Memory B cell (primary cell): ENCODE data around the gene CCNC.

Experiments used
- ATAC-seq: fragments of 150-1000 bp; cut with Tn5 transposase; 2 replicates; pipeline ENCODE4 v1.10.0; 2021; ENCODE audit warnings: low read depth, mild to moderate bottlenecking, moderate library complexity
- DNase-seq, 2 donors: peaks; one replicate each; pipeline ENCODE4 v3.0.0; 2022; ENCODE audit warnings: low spot score in 2 of 2
- H3K27ac Mint-ChIP-seq: one replicate; pipeline ENCODE4 v1.8.0; 2022; ENCODE audit warnings: mild to moderate bottlenecking, moderate library complexity, mixed read lengths
- H3K27me3 Mint-ChIP-seq: one replicate; pipeline ENCODE4 v1.8.0; 2022; ENCODE audit warnings: mixed read lengths
- H3K36me3 Mint-ChIP-seq: one replicate; pipeline ENCODE4 v1.8.0; 2022; ENCODE audit warnings: mild to moderate bottlenecking, mixed read lengths
- H3K4me1 Mint-ChIP-seq: one replicate; pipeline ENCODE4 v1.8.0; 2022; ENCODE audit warnings: mixed read lengths
- H3K4me3 Mint-ChIP-seq: one replicate; pipeline ENCODE4 v1.8.0; 2022; ENCODE audit warnings: mild to moderate bottlenecking, moderate library complexity, mixed read lengths
- H3K9me3 Mint-ChIP-seq: one replicate; pipeline ENCODE4 v1.8.0; 2022; ENCODE audit warnings: mixed read lengths

CCNC gene

DNA sequence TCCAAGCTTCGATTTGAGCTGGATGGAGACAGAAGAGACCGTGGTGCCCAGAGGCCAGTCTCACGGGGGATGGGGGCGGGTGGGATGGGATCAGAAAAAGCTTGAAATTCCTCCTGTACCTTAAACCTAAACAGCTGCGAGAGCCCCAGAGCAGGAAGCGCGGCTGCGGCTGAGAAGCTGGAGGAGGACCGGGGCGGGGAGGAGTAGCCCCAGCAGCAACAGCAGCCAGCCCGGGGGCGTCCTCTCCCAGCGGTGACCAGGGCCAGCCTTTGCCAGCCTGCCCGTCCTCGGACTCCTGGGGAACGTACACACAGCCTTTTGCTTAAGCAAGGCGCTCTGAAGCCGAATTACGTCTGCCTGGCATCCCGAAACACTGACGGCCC is 20.8 kb upstream of the CCNC start:
- ATAC-seq (peak; percentile 17), DNase-seq (peak in 1 of 2 donors; percentile 17)
- no peak overlapping the region for H3K27ac Mint-ChIP-seq
- H3K36me3 Mint-ChIP-seq: no peaks in the 10 kb centered on the region
- no peaks in the 10 kb centered on the region for H3K9me3 Mint-ChIP-seq
- peaks cover 9% of the 10 kb centered on the region for H3K27me3 Mint-ChIP-seq
- peak overlapping the region; percentile 89 for H3K4me3 Mint-ChIP-seq
- peaks cover 6% of the 10 kb centered on the region for H3K4me1 Mint-ChIP-seq

- peak; percentile 56 to 58 for DNase-seq
- H3K27me3 Mint-ChIP-seq: peaks cover 9% of the 10 kb centered on the region
These were observed 20.3 kb upstream of the CCNC start for GRCh38 chr6:99588618-99589289.

DNA sequence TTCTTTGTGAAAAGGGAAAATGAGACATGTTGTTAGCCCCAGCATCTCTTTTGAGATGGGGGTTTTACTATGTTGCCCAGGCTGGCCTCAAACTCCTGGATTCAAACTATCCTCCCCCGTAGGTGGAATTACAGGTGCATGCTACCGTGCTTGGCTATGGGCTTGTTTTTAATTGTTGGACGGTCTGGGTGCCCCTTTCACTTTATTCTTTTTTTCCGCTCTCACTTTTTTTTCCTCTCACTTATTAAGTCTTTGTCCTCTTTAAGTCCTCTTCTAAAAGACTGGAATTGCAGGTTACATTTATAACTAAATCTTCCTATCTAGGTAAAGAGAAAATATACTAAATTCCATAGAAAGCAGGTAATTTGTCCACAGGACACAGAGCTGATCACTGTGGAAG is 19.3 kb upstream of the CCNC start:
- Mint-ChIP-seq H3K36me3 (no peaks in the 10 kb centered on the region), H3K27me3 (peaks cover 7% of the 10 kb centered on the region), H3K9me3 (no peaks in the 10 kb centered on the region), H3K4me1 (peaks cover 6% of the 10 kb centered on the region), H3K4me3 (no peak overlapping the region), H3K27ac (no peak overlapping the region)
- no peak for DNase-seq
- no peak for ATAC-seq

More at GRCh38 chr6:99588618-99589289, 20.3 kb upstream of the CCNC start:
- Mint-ChIP-seq H3K4me1 (peaks cover 6% of the 10 kb centered on the region), H3K4me3 (peak overlapping the region; percentile 89), H3K9me3 (no peaks in the 10 kb centered on the region), H3K27ac (no peak overlapping the region), H3K36me3 (no peaks in the 10 kb centered on the region)
- peak; percentile 86 for ATAC-seq

DNA sequence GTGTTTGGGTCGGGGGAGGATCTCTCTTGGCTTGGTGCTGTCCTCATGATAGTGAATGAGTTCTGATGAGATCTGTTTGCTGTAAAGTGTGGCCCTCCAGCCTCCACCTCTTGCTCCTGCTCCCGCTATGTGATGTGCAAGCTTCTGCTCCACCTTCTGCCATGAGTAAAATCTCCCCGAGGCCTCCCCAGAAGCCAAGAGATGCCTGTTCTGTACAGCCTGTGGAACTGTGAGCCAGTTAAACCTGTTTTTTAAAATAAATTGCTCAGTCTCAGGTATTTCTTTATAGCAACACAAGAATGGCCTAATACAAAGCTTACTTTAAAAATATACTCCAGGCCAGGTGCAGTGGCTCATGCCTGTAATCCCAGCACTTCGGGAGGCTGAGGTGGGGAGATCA is 11.3 kb upstream of the CCNC start:
- Mint-ChIP-seq H3K27ac (no peak overlapping the region), H3K27me3 (peaks cover 5% of the 10 kb centered on the region), H3K4me1 (no peaks in the 10 kb centered on the region), H3K4me3 (no peak overlapping the region), H3K9me3 (no peaks in the 10 kb centered on the region), H3K36me3 (peaks cover 2% of the 10 kb centered on the region)
- DNase-seq: no peak
- ATAC-seq: no peak

DNA sequence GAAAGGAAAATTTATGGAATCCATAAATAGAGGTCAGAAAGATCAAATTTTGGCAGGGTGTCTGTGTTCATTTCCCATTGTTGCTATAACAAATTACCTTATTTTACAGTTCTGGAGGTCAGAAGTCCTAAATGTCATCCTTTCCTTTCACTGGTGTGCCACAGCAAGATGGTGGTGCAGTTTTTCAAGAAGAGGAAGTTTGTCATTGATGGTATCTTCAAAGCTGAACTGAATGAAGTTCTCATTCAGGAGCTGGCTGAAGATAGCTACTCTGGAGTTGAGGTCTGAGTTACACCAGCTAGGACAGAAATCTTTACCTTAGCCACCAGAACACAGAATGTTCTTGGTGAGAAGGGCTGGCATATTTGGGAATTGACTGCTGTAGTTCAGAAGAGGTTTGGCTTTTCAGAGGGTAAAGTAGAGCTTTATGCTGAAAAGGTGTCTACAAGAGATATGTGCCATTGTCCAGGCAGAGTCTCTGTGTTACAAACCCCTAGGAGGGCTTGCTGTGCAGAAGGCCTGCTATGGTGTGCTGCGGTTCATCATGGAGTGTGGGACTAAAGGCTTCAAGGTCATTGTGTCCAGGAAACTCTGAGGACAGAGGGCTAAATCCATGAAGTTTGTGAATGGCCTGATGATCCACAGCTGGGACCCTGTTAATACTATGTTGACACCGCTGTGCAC is 7.2 kb upstream of the CCNC start:
- no peaks in the 10 kb centered on the region for H3K4me1 Mint-ChIP-seq
- DNase-seq: no peak
- H3K4me3 Mint-ChIP-seq: no peak overlapping the region
- H3K27me3 Mint-ChIP-seq: peaks cover 5% of the 10 kb centered on the region
- peaks cover 2% of the 10 kb centered on the region for H3K36me3 Mint-ChIP-seq
- no peaks in the 10 kb centered on the region for H3K9me3 Mint-ChIP-seq
- no peak for ATAC-seq
- no peak overlapping the region for H3K27ac Mint-ChIP-seq

- Mint-ChIP-seq H3K4me3 (no peak overlapping the region), H3K9me3 (no peaks in the 10 kb centered on the region), H3K27ac (no peak overlapping the region), H3K27me3 (peaks cover 2% of the 10 kb centered on the region), H3K4me1 (no peaks in the 10 kb centered on the region), H3K36me3 (peaks cover 2% of the 10 kb centered on the region)
- ATAC-seq (no peak), DNase-seq (no peak)
These were observed 5.6 kb upstream of the CCNC start for GRCh38 chr6:99573980-99574617.

- no peak for ATAC-seq
- H3K4me1 Mint-ChIP-seq: peaks cover 16% of the 10 kb centered on the region
- H3K27ac Mint-ChIP-seq: no peak overlapping the region
These were observed 5.3 kb downstream of the CCNC start for GRCh38 chr6:99563056-99563723.

GRCh38 chr6:99560668-99561067 is 7.8 kb downstream of the CCNC start:
- H3K9me3 Mint-ChIP-seq: no peaks in the 10 kb centered on the region
- no peak overlapping the region for H3K27ac Mint-ChIP-seq
- H3K4me3 Mint-ChIP-seq: no peak overlapping the region
- H3K36me3 Mint-ChIP-seq: peaks cover 21% of the 10 kb centered on the region
- ATAC-seq: no peak
- no peaks in the 10 kb centered on the region for H3K27me3 Mint-ChIP-seq
- no peak for DNase-seq
- H3K4me1 Mint-ChIP-seq: peaks cover 7% of the 10 kb centered on the region

More at GRCh38 chr6:99563056-99563723, 5.3 kb downstream of the CCNC start:
- DNase-seq: no peak
- H3K4me3 Mint-ChIP-seq: no peak overlapping the region
- no peaks in the 10 kb centered on the region for H3K27me3 Mint-ChIP-seq
- H3K36me3 Mint-ChIP-seq: peaks cover 8% of the 10 kb centered on the region
- H3K9me3 Mint-ChIP-seq: no peaks in the 10 kb centered on the region

- H3K36me3 Mint-ChIP-seq: peaks cover 29% of the 10 kb centered on the region
These were observed 9.4 kb downstream of the CCNC start for GRCh38 chr6:99559057-99559456.

GRCh38 chr6:99553888-99554287 is 14.6 kb downstream of the CCNC start:
- no peak for ATAC-seq
- Mint-ChIP-seq H3K36me3 (peaks cover 29% of the 10 kb centered on the region), H3K27me3 (no peaks in the 10 kb centered on the region), H3K9me3 (peaks cover 2% of the 10 kb centered on the region), H3K4me3 (no peak overlapping the region), H3K4me1 (peaks cover 7% of the 10 kb centered on the region), H3K27ac (no peak overlapping the region)
- no peak for DNase-seq

More at GRCh38 chr6:99559057-99559456, 9.4 kb downstream of the CCNC start:
- Mint-ChIP-seq H3K9me3 (peaks cover 2% of the 10 kb centered on the region), H3K27me3 (no peaks in the 10 kb centered on the region), H3K4me1 (peaks cover 7% of the 10 kb centered on the region), H3K27ac (no peak overlapping the region), H3K4me3 (no peak overlapping the region)
- ATAC-seq: no peak
- DNase-seq: no peak

DNA sequence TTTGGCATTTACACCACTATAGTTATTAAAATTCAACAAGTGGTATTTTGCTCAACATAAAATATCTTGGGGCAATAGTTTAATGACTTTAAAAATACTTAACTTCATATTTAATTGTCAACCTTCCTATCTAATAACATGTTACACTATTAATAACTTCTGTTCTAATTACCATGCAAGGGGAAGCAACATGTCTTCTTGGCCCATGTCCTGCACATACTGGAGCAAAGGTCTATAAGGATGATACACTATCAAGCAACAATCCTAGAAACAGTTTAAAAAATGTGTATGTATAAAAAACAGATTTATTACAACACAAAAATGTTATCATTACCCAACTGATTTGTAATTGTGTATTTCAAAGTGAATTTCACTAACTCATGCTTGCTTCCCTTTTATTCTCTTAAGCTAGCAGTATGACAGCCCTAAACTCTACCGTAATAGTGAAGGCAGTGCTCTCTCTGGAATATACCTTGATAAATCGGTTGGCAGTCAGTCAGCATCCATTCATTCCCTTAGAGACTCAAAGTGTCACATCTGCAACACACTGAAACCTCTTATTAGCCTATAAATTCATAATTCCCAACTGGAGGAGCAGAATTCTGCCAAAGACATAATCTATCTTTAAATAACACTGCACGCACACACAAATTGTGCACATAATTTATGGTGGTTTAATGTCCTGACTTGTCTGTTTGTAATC is 18.3 kb downstream of the CCNC start:
- no peak overlapping the region for H3K4me3 Mint-ChIP-seq
- H3K27me3 Mint-ChIP-seq: no peaks in the 10 kb centered on the region
- no peak overlapping the region for H3K27ac Mint-ChIP-seq
- peaks cover 1% of the 10 kb centered on the region for H3K9me3 Mint-ChIP-seq
- no peak for DNase-seq
- no peak for ATAC-seq
- H3K4me1 Mint-ChIP-seq: peaks cover 3% of the 10 kb centered on the region
- H3K36me3 Mint-ChIP-seq: peaks cover 25% of the 10 kb centered on the region

DNA sequence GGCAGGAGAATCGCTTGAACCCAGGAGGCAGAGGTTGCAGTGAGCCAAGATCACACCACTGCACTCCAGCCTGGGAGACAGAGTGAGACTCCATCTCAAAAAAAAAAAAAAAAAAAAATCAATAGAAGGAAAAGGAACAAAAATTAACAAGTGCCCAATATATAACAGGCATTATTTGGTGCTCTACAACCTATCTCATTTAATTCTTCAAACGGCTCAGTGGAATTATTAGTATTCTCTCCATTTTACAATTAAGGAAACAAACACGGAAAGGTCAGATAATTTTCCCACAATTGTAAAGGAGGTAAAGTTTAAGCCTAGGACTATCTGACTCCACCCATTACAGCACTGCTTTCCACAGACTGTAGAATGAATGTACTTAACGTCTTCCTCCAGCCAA is 19.8 kb downstream of the CCNC start:
- Mint-ChIP-seq H3K36me3 (peaks cover 22% of the 10 kb centered on the region), H3K4me1 (no peaks in the 10 kb centered on the region), H3K27me3 (no peaks in the 10 kb centered on the region), H3K27ac (no peak overlapping the region), H3K9me3 (no peaks in the 10 kb centered on the region), H3K4me3 (no peak overlapping the region)
- no peak for ATAC-seq
- DNase-seq: no peak

GRCh38 chr6:99547526-99547925 is 20.9 kb downstream of the CCNC start:
- Mint-ChIP-seq H3K27ac (no peak overlapping the region), H3K27me3 (no peaks in the 10 kb centered on the region), H3K36me3 (peaks cover 18% of the 10 kb centered on the region)

More at GRCh38 chr6:99547526-99547925, 20.9 kb downstream of the CCNC start:
- Mint-ChIP-seq H3K4me3 (no peak overlapping the region), H3K4me1 (no peaks in the 10 kb centered on the region), H3K9me3 (no peaks in the 10 kb centered on the region)
- ATAC-seq: no peak
- DNase-seq: no peak
